HG03575 (cell line): Measurements from ENCODE around the gene CHRM4.

Experiments
- ATAC-seq: cut with Tn5 transposase; IDR thresholded peaks from one replicate; pipeline ENCODE4 v1.9.1; 2021; ENCODE audit not compliant: unreplicated experiment, insufficient number of reproducible peaks, low FRiP score; ENCODE audit errors: extremely low read depth

Gene CHRM4

GRCh38 chr11:46356924-46357482 lies 34.6 kb downstream of the CHRM4 start:
- no peak for ATAC-seq

- ATAC-seq: no peak
Observed at GRCh38 chr11:46353698-46354097, 37.9 kb downstream of the CHRM4 start.

- ATAC-seq: no peak
Observed at GRCh38 chr11:46352063-46352841, 39.3 kb downstream of the CHRM4 start.

- ATAC-seq: no peak
Observed at GRCh38 chr11:46351606-46352005, 40.0 kb downstream of the CHRM4 start.

- no peak for ATAC-seq
Observed at GRCh38 chr11:46351148-46351547, 40.4 kb downstream of the CHRM4 start.

GRCh38 chr11:46350695-46351094 lies 40.9 kb downstream of the CHRM4 start:
- ATAC-seq: no peak

- ATAC-seq: no peak
Observed at GRCh38 chr11:46348566-46349401, 42.8 kb downstream of the CHRM4 start.

GRCh38 chr11:46347637-46348311 lies 43.8 kb downstream of the CHRM4 start:
- no peak for ATAC-seq

- ATAC-seq: no peak
Observed at GRCh38 chr11:46346886-46347636, 44.5 kb downstream of the CHRM4 start, which contains the start of gene DGKZ. TSS of gene DGKZ (plus strand) at chr11:46347463. CDS start at chr11:46347660, 197 bp downstream.

- no peak for ATAC-seq
Observed at GRCh38 chr11:46345881-46346484, 45.6 kb downstream of the CHRM4 start.

- ATAC-seq: no peak
Observed at GRCh38 chr11:46345131-46345597, 46.4 kb downstream of the CHRM4 start.

GRCh38 chr11:46343520-46343919 lies 48.1 kb downstream of the CHRM4 start:
- ATAC-seq: no peak

- ATAC-seq: no peak
Observed at GRCh38 chr11:46342239-46342638, 49.3 kb downstream of the CHRM4 start.

- no peak for ATAC-seq
Observed at GRCh38 chr11:46341454-46341853, 50.1 kb downstream of the CHRM4 start.

GRCh38 chr11:46339816-46340215 lies 51.8 kb downstream of the CHRM4 start:
- no peak for ATAC-seq

GRCh38 chr11:46338988-46339666 lies 52.4 kb downstream of the CHRM4 start:
- ATAC-seq: no peak

- no peak for ATAC-seq
Observed at GRCh38 chr11:46338636-46338987, 53.0 kb downstream of the CHRM4 start.
